NCI-H774 (cell line): ENCODE data around the gene RBP5.
"Not testable (repeated sequence)": the region's sequence is repeated elsewhere in the genome, so short reads cannot be mapped to it uniquely, and the experiment has no call there.

Source experiments
- DNase-seq: peaks from one replicate; lab custom pipeline; 2025; lab: John Stamatoyannopoulos, UW

Gene RBP5

DNA sequence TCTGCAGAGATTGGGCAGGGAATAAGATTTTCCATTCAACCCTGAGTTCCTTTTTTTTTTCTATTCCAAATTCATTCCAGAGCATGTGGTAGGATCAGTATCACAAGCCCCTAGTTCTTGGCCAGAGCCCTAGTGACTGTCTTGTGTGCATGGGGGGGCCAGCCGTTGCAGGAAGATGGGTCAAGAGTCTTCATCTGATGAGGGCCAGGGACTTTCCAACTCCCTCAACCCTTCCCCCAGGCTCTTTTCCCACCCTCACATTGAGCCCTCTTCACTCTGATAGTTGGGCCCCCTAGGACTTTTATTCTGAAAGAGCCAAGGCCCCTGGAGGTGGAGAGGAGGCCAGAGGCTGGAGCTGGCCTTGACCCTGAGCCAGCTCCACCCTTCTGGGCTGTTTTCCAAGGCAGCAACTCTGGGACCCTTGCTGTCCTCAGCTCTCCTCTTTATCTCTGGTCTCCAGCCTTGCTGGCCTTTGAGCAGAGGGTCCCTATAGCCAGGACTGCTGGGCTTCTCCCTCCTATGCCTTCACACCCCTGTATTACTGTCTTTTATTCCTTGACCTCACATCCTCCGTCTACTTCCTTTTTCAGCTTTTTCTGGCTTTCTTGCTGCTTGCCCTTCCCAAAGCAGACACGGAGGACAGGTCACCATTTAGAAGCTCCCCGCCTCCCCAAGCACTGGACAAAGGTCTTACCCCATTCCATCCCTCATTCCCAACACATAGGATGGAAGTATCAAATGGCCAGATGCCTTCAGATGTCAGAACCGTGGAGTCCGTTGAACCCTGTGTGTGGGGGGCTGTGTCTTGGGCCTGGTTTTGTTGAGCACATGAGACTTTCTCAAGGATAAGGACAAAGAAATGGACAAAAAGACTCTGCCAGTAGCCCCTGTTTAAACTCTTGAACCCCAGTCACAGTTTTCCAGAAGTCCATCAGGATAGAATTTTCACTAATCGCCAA, 5.6 kb downstream of the RBP5 start:
- no peak for DNase-seq

DNA sequence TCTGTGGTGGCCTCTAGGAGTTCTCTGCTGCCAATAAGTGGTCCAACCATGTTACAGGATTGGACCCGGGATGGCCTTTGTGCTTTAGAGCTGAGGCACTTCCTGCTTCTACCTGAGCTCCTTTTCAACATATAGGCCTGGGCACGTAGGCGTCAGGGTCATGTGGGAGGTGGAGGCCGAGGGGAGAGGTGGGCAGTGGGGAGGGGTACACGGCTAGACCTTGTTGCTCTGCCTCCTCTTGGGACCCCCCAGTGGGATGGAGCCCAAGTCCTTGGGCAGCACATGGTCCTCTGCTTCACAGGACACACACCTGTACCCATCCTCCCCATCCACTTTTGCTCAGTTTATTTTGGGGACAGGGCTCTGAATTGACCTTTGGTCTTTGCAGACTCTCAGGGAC, 7.4 kb downstream of the RBP5 start:
- no peak for DNase-seq

GRCh38 chr12:7120166-7120565, 8.5 kb downstream of the RBP5 start:
- no peak for DNase-seq

- no peak for DNase-seq
These were observed 9.8 kb downstream of the RBP5 start for GRCh38 chr12:7118881-7119280.

DNA sequence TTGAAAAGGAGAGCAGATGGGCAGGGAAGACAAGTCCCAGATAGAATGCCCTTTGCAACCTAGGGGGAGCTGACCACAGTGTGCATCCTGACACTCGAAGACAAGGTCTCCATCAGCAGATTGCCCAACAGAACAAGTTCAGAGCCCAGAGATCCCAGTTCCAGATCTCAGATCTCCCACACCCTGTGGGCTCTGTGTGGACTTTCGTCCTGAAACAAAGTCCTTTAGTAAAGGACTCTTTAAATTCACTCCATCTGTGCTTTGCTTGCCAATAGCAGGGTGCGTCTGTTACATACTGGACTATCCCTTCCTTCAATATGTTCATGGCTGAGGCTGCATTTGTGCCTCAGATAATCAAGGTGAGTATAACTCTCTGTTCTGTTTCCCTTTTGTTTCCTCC, 11.0 kb downstream of the RBP5 start:
- no peak for DNase-seq

- no peak for DNase-seq
These were observed 11.8 kb downstream of the RBP5 start for GRCh38 chr12:7116916-7117315.

DNA sequence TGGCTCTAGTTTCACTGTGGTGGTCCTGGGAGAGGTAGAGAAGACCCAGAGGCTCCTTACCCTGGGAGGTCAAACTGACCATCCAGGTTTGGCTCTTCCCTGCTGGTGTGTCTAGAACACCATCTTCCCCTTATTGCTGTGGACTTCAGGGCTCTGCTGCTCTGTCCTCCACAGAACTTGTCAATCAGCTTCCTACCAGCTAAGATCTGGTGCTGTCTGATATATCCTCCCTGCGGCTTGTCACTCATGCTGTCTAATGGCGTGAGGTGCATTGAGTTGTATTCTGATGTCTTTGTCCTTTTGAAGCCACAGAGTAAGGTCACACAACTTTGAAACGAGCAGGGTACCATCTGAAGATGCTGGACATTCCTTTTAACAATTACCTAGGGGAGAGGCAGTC, 12.5 kb downstream of the RBP5 start:
- DNase-seq: no peak

DNA sequence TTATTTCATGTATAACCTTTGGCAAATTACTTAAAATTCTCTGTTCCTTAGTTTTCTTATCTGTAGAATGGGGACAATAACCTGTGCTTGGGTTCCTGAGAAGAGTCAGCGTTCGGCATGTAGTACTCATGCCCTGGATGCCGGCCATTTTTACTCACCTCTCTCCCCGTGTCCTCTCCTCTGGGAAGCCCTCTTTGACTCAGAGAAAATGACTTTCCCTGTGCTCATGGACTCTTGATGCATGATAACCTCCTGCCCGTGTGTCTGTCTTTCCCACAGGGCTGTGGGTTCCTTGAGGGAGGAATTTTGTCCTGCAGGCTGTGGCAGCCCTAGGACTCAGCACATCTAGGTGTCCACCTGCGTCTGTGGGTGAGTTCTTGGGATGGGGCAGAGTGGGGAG, 13.8 kb downstream of the RBP5 start:
- no peak for DNase-seq

- no peak for DNase-seq
These were observed 14.7 kb downstream of the RBP5 start for GRCh38 chr12:7114008-7114407.

DNA sequence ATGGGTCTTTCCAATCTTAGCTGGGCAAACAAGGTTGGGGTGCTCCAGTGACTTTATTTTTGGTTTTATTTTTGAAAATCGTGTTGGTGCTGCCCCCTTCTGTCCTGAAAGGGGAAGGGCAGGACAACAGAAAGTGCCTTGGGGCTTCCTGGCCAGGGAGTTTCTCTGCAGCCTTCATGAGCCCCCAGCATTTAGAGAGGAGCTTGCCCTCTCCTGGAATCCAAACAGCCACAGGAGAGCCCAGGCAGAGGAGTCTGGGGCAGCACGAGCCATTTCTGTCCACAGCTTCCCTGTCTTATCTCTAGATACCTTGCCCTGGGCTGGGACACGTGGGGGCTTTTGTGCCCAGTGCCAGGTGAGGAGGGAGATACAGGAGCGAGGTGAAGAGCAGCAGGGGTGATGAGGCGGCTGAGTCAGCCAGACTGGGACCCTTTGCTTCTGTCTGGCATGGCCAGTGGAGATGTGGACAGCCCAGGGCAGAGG, 15.3 kb downstream of the RBP5 start:
- no peak for DNase-seq

DNA sequence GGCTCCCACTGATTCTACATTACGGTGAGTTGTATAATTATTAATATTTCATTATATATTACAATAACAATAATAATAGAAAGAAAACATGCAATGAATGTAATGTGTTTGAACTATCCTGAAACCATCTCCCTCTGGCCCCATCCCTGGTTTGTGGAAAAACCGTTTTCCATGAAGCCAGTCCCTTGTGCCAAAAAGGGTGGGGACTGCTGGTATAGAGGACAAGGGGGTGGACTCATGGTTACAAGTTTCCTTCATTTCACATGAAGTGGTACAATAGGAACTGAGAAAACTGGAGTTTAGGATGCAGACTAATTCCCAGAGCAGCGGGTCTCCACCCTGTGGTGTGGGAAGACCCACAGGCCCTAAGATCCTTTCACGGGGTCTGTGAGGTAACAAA, 16.6 kb downstream of the RBP5 start:
- DNase-seq: no peak

DNA sequence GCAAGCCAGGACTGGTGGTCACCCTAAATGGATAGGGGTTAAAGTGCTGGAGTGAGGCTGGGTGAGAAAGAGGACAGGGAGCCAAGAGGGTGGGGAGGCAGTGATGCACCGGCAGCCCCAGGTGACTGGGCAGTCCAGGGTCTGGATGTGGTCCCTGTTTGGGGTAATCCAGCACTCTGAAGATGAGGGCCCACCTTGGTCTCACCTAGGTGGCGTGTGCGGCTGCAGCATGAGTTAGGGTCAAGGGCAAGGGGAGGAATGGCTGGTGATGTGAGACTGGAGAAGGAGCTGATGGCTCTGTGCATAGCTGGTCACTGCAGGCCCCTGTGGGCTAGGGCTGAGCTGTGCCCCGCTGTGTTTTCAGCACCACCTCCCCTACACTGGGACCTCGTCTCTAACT, 18.0 kb downstream of the RBP5 start:
- no peak for DNase-seq

GRCh38 chr12:7109572-7109920, 19.1 kb downstream of the RBP5 start:
- no peak for DNase-seq

GRCh38 chr12:7108796-7109571, 19.7 kb downstream of the RBP5 start, which contains the start of gene C1RL:
C1RL (minus strand) TSS chr12:7109214; CDS start chr12:7109180, 34 bp downstream.
- DNase-seq: peak; percentile 73

DNA sequence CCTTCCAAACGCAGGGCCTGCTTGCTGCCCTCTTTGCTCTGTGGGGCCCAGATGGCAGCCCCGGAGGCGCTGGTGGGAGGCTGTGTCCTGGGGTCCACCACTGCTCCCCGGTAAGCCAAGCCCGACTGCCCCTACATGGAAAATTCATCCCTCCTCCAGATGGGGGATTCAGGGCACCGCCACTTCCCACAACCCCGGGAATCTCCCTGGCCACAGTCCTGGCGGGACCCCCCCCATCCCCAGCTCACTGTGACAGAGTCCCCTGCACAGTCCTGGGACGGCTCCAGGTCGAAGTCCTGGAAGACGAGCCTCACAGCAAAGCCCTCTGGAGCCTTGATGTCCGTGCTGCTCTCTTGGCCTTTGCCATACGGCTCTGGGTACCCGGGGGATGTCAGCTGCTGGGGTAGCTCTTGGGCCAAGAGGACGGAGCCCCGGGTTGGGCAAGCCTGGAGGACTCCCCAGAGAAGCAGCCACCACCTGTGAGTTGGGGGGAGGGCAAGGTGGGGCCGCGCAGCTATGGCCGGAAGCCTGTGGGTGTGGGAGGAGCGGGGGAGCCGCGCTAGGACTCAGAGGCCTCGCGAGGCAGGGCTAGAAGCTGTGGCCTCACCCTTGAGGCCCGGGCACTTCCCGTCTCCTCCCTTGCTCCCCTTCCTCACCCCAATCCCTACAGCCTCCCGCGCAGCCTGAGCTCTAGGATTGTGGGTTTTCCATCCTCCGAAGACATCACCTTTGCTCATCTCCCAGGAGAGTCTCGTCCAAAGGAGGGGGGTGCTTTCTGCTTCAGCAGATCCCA, 20.5 kb downstream of the RBP5 start:
- DNase-seq: peak; percentile 70

DNA sequence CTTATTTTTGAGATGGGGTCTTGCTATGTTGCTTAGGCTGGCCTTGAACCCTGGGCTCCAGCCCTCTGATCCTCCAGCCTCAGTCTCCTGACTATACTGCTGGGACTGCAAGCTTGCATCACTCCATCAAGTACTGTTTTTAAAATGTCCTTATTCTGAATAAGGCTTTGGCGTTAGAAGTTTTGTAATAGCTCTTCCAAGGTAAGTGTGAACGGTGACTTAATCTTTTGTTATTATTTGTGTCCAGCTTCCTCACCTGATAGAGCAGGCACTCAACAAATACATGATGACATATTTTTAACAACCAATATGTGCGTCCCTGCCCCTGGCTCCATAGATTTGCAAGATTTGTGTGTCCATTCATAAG, 21.1 kb downstream of the RBP5 start:
- DNase-seq: no peak

- DNase-seq: not testable (repeated sequence)
These were observed 21.5 kb downstream of the RBP5 start for GRCh38 chr12:7107181-7107580.

- DNase-seq: no peak
These were observed 22.6 kb downstream of the RBP5 start for GRCh38 chr12:7106082-7106481.

DNA sequence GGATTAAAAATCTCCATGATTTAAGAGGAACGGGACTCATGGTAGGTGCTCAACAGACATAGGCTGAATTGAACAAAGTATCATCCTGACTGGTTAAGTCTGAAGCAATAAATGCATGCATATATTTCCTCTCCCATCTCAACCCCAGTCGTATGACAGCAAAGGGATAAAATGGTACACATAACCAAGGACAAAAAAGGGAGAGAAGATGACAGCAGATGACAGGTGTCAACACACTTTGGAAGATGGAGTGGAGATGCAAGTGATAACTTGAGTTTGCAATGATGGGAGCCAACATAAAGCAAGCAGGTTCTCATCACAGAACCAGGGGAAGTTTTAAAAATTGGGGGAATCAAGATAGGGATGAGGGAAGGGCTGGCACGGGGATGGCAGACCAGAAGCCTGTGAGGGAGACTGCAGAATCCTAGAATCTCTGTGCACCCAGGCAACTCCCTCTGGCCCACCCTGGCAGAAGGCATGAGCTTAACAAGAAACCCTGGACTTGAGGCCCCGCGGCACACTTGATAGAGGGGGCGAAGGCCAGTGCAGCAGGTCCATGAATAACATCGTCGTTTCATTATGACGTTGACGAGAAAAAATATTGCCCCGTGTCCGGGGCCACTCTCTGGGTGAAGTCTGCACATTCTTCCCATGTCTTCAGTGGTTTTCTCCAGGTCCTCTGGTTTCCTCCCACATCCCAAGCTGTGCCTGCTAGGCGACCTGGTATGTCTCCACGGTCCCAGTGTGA, 24.7 kb downstream of the RBP5 start:
- DNase-seq: no peak

DNA sequence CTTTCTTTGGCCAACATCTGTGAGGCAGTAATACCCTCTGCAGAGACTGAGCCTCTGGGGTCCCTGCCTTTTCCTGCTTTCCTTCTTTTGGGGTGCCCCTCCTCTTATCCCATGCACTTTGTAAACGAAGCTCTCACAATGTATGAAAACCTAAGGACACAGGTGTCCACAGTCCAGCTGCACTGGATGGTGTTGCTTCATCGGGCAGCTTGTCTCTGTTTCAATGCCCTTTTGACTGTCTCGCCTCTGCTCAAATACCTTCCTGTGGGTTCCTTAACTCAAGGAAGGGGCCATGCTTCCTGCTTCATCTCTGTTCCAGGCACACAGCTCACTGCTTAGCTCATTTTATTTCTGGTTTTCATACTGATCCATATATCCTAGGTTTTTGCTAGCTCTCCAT, 26.1 kb downstream of the RBP5 start:
- no peak for DNase-seq

DNA sequence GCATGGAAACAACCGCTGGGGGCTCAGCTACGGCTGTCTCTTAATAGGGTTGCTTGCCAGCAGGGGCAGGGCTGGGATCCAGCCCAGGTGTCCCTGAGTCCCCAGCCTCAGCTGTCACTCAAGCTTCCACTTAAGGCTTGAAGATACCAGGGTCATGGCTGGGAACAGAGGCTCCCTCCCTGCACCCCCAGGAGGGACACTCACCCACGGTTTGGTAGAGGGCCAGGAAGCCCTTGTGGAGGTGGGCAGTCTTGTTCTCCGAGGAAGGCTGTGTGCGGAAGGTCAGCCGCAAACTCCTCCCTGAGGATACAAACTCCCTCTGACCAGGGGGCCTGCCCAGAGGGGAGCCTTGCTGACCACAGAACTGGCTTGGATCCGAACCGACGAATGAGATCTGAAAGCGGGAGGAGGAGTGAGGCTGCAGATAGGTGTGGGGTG, 27.0 kb downstream of the RBP5 start:
- DNase-seq: no peak
